ACC112 (cell line): ENCODE data around the gene BRD9.
"Not testable (repeated sequence)": the region's sequence is repeated elsewhere in the genome, so short reads cannot be mapped to it uniquely, and the experiment has no call there.

Source experiments
- H2AFZ ChIP-seq: fragments of 200-600 bp; sonication (generic); one replicate; pipeline ENCODE4 v1.6.0; 2017; ENCODE audit warnings: antibody characterized with exemption, low read length; ENCODE audit not compliant: unreplicated experiment
- H3K27ac ChIP-seq: fragments of 200-600 bp; sonication (generic); 2 replicates; pipeline ENCODE4 v1.5.1; 2014; ENCODE audit warnings: low read depth, mild to moderate bottlenecking, antibody characterized with exemption, low read length, moderate library complexity
- H3K27me3 ChIP-seq: fragments of 200-600 bp; sonication (generic); 2 replicates; pipeline ENCODE4 v1.6.1; 2014; ENCODE audit warnings: mild to moderate bottlenecking, antibody characterized with exemption, low read length, moderate library complexity, mixed read lengths; ENCODE audit not compliant: insufficient read depth
- H3K36me3 ChIP-seq: fragments of 200-600 bp; sonication (generic); 2 replicates; pipeline ENCODE4 v1.6.1; 2016; ENCODE audit warnings: mild to moderate bottlenecking, antibody characterized with exemption, low read length, moderate library complexity, mixed read lengths; ENCODE audit not compliant: insufficient read depth
- H3K4me1 ChIP-seq: fragments of 200-600 bp; sonication (generic); one replicate; pipeline ENCODE4 v1.6.1; 2016; ENCODE audit warnings: low read length, mixed read lengths; ENCODE audit not compliant: insufficient read depth, unreplicated experiment, control insufficient read depth
- H3K4me3 ChIP-seq: fragments of 200-600 bp; sonication (generic); 2 replicates; pipeline ENCODE4 v1.5.1; 2014; ENCODE audit warnings: mild to moderate bottlenecking, low read depth, low read length
- H3K79me2 ChIP-seq: fragments of 200-600 bp; sonication (generic); one replicate; pipeline ENCODE4 v1.6.0; 2016; ENCODE audit warnings: low read length; ENCODE audit not compliant: control insufficient read depth, unreplicated experiment, insufficient read depth

The BRD9 gene

GRCh38 chr5:842402-843221 lies 50.0 kb downstream of the BRD9 start:
- not testable (repeated sequence) for H3K27ac ChIP-seq, H3K79me2 ChIP-seq, H2AFZ ChIP-seq, H3K4me3 ChIP-seq, H3K27me3 ChIP-seq, H3K4me1 ChIP-seq, H3K36me3 ChIP-seq

GRCh38 chr5:841531-842401 lies 50.8 kb downstream of the BRD9 start:
- not testable (repeated sequence) for H3K79me2 ChIP-seq, H3K36me3 ChIP-seq, H3K4me1 ChIP-seq, H3K4me3 ChIP-seq, H2AFZ ChIP-seq, H3K27me3 ChIP-seq, H3K27ac ChIP-seq

GRCh38 chr5:840974-841435 lies 51.6 kb downstream of the BRD9 start:
- H3K79me2 ChIP-seq, H3K27me3 ChIP-seq, H3K27ac ChIP-seq, H3K36me3 ChIP-seq, H2AFZ ChIP-seq, H3K4me1 ChIP-seq, H3K4me3 ChIP-seq: not testable (repeated sequence)

GRCh38 chr5:840118-840973 lies 52.3 kb downstream of the BRD9 start:
- not testable (repeated sequence) for H3K4me1 ChIP-seq, H2AFZ ChIP-seq, H3K4me3 ChIP-seq, H3K27me3 ChIP-seq, H3K27ac ChIP-seq, H3K36me3 ChIP-seq, H3K79me2 ChIP-seq

GRCh38 chr5:838431-838851 lies 54.2 kb downstream of the BRD9 start:
- H3K27ac ChIP-seq, H3K4me3 ChIP-seq, H3K4me1 ChIP-seq, H3K79me2 ChIP-seq, H3K36me3 ChIP-seq, H2AFZ ChIP-seq, H3K27me3 ChIP-seq: not testable (repeated sequence)

- not testable (repeated sequence) for H3K27me3 ChIP-seq, H3K4me3 ChIP-seq, H3K27ac ChIP-seq
Observed at GRCh38 chr5:837621-838121, 54.9 kb downstream of the BRD9 start.

GRCh38 chr5:835933-836612 lies 56.5 kb downstream of the BRD9 start:
- not testable (repeated sequence) for H3K4me1 ChIP-seq, H3K79me2 ChIP-seq, H3K36me3 ChIP-seq, H3K27me3 ChIP-seq, H3K27ac ChIP-seq, H2AFZ ChIP-seq, H3K4me3 ChIP-seq

More at GRCh38 chr5:837621-838121, 54.9 kb downstream of the BRD9 start:
- H3K36me3 ChIP-seq, H2AFZ ChIP-seq, H3K4me1 ChIP-seq, H3K79me2 ChIP-seq: not testable (repeated sequence)

GRCh38 chr5:834013-834412 lies 58.6 kb downstream of the BRD9 start:
- not testable (repeated sequence) for H3K4me1 ChIP-seq, H3K79me2 ChIP-seq, H2AFZ ChIP-seq, H3K4me3 ChIP-seq, H3K36me3 ChIP-seq, H3K27ac ChIP-seq, H3K27me3 ChIP-seq

- H3K27ac ChIP-seq, H3K36me3 ChIP-seq, H3K79me2 ChIP-seq, H3K4me3 ChIP-seq, H3K4me1 ChIP-seq, H3K27me3 ChIP-seq, H2AFZ ChIP-seq: not testable (repeated sequence)
Observed at GRCh38 chr5:828194-828593, 64.4 kb downstream of the BRD9 start.

GRCh38 chr5:825544-825943 lies 67.1 kb downstream of the BRD9 start:
- not testable (repeated sequence) for H3K36me3 ChIP-seq, H3K27me3 ChIP-seq, H3K27ac ChIP-seq, H3K4me3 ChIP-seq, H3K4me1 ChIP-seq, H3K79me2 ChIP-seq, H2AFZ ChIP-seq
